GM18499 (cell line): ENCODE measurements around the gene GATB.

Source experiments
- ATAC-seq: cut with Tn5 transposase; IDR thresholded peaks from one replicate; pipeline ENCODE4 v1.9.1; 2021; ENCODE audit warnings: moderate number of reproducible peaks; ENCODE audit not compliant: insufficient read depth, unreplicated experiment

Gene GATB

GRCh38 chr4:151786158-151786495, 25.3 kb upstream of the GATB start:
- no peak for ATAC-seq

GRCh38 chr4:151785484-151786157, 24.8 kb upstream of the GATB start:
- ATAC-seq: no peak

- ATAC-seq: no peak
Measured at GRCh38 chr4:151784706-151785105, 23.9 kb upstream of the GATB start.

GRCh38 chr4:151783867-151784266, 23.1 kb upstream of the GATB start:
- no peak for ATAC-seq

GRCh38 chr4:151782296-151782695, 21.5 kb upstream of the GATB start:
- ATAC-seq: no peak

GRCh38 chr4:151781026-151781425, 20.2 kb upstream of the GATB start:
- ATAC-seq: no peak

GRCh38 chr4:151777471-151777870, 16.7 kb upstream of the GATB start:
- ATAC-seq: no peak

- no peak for ATAC-seq
Measured at GRCh38 chr4:151774324-151774723, 13.5 kb upstream of the GATB start.

- ATAC-seq: no peak
Measured at GRCh38 chr4:151772274-151772673, 11.5 kb upstream of the GATB start.

- no peak for ATAC-seq
Measured at GRCh38 chr4:151771664-151772063, 10.9 kb upstream of the GATB start.

GRCh38 chr4:151770154-151770553, 9.3 kb upstream of the GATB start:
- no peak for ATAC-seq

GRCh38 chr4:151768835-151769234, 8.0 kb upstream of the GATB start:
- ATAC-seq: no peak

GRCh38 chr4:151766691-151767090, 5.9 kb upstream of the GATB start:
- ATAC-seq: no peak

- no peak for ATAC-seq
Measured at GRCh38 chr4:151760002-151760401, 805 bp downstream of the GATB start.

- no peak for ATAC-seq
Measured at GRCh38 chr4:151753056-151753455, 7.8 kb downstream of the GATB start.

GRCh38 chr4:151750156-151750555, 10.7 kb downstream of the GATB start:
- ATAC-seq: no peak

- no peak for ATAC-seq
Measured at GRCh38 chr4:151745481-151746231, 15.2 kb downstream of the GATB start.

- no peak for ATAC-seq
Measured at GRCh38 chr4:151744614-151745013, 16.2 kb downstream of the GATB start.

GRCh38 chr4:151743894-151744293, 16.9 kb downstream of the GATB start:
- no peak for ATAC-seq

- ATAC-seq: no peak
Measured at GRCh38 chr4:151743128-151743854, 17.5 kb downstream of the GATB start.

- no peak for ATAC-seq
Measured at GRCh38 chr4:151738720-151739517, 21.9 kb downstream of the GATB start.
